ENCODE data around the gene PCDHA10. TPM values are rescaled to one million over a fixed set of nuclear protein-coding genes. Genes with fewer than 3 reads are reported as not detected.
"Not testable (repeated sequence)": the region's sequence is repeated elsewhere in the genome, so short reads cannot be mapped to it uniquely, and the experiment has no call there.

PCDHA10 gene, protein sequence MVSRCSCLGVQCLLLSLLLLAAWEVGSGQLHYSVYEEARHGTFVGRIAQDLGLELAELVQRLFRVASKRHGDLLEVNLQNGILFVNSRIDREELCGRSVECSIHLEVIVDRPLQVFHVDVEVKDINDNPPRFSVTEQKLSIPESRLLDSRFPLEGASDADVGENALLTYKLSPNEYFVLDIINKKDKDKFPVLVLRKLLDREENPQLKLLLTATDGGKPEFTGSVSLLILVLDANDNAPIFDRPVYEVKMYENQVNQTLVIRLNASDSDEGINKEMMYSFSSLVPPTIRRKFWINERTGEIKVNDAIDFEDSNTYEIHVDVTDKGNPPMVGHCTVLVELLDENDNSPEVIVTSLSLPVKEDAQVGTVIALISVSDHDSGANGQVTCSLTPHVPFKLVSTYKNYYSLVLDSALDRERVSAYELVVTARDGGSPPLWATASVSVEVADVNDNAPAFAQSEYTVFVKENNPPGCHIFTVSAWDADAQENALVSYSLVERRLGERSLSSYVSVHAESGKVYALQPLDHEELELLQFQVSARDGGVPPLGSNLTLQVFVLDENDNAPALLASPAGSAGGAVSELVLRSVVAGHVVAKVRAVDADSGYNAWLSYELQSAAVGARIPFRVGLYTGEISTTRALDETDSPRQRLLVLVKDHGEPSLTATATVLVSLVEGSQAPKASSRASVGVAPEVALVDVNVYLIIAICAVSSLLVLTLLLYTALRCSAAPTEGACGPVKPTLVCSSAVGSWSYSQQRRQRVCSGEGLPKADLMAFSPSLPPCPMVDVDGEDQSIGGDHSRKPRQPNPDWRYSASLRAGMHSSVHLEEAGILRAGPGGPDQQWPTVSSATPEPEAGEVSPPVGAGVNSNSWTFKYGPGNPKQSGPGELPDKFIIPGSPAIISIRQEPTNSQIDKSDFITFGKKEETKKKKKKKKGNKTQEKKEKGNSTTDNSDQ
- polyA plus RNA-seq (ENCODE audit: insufficient read length), result 0.62 TPM
- long read RNA-seq, donor 1, full-length matches to known transcripts, result 1 of 1 reads
- long read RNA-seq, donor 1, partial matches to known transcripts, result 0 of 1 reads
- long read RNA-seq, donor 1, other reads (novel, unspliced or antisense), result 0 of 1 reads
- long read RNA-seq, donor 2, full-length matches to known transcripts, result 1 of 1 reads
- long read RNA-seq, donor 2, partial matches to known transcripts, result 0 of 1 reads
- long read RNA-seq, donor 2, other reads (novel, unspliced or antisense), result 0 of 1 reads
- long read RNA-seq, donor 3, full-length matches to known transcripts, result 2 of 2 reads
- long read RNA-seq, donor 3, partial matches to known transcripts, result 0 of 2 reads
- long read RNA-seq, donor 3, other reads (novel, unspliced or antisense), result 0 of 2 reads
- long read RNA-seq, donor 4, result 0 reads
- long read RNA-seq, donor 5, result 0 reads
- long read RNA-seq, donor 6, full-length matches to known transcripts, result 1 of 1 reads
- long read RNA-seq, donor 6, partial matches to known transcripts, result 0 of 1 reads
- long read RNA-seq, donor 6, other reads (novel, unspliced or antisense), result 0 of 1 reads
- long read RNA-seq, donor 7, result 0 reads
- long read RNA-seq, donor 8, result 0 reads

DNA sequence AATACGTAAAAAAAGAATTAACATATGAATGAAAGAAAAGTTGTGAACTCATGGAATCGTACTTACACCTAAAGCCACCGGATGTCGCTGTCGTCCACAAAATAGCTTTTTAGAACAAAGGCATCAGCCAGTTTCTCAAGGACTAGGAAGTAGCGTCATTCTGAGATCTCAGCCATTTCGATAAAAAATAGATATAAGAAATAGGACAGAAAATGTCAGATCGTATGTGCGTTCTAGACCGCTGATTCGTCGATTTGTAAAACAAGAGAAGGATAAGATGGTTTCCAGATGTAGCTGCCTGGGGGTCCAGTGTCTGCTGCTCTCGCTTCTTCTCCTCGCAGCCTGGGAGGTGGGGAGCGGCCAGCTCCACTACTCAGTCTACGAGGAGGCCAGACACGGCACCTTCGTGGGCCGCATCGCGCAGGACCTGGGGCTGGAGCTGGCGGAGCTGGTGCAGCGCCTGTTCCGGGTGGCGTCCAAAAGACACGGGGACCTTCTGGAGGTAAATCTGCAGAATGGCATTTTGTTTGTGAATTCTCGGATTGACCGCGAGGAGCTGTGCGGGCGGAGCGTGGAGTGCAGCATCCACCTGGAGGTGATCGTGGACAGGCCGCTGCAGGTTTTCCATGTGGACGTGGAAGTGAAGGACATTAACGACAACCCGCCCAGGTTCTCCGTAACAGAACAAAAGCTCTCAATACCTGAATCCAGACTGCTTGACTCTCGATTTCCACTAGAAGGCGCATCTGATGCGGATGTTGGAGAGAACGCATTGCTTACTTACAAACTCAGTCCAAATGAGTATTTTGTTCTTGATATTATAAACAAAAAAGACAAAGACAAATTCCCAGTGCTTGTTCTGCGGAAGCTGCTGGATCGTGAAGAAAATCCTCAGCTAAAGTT is at the start of gene PCDHA10:
PCDHA10 (plus strand) TSS at position 126 of the 903 bp plus-strand sequence; CDS start at position 278, 152 bp downstream.
- DNase-seq, result no peak

GRCh38 chr5:140806834-140807775 is 48.6 kb upstream of the PCDHA10 start, which contains the start of gene PCDHA4:
Gene PCDHA4, plus strand, starts transcription at chr5:140807068.
- DNase-seq, result no peak

GRCh38 chr5:140808241-140808888 is 47.3 kb upstream of the PCDHA10 start:
- not testable (repeated sequence) for DNase-seq

DNA sequence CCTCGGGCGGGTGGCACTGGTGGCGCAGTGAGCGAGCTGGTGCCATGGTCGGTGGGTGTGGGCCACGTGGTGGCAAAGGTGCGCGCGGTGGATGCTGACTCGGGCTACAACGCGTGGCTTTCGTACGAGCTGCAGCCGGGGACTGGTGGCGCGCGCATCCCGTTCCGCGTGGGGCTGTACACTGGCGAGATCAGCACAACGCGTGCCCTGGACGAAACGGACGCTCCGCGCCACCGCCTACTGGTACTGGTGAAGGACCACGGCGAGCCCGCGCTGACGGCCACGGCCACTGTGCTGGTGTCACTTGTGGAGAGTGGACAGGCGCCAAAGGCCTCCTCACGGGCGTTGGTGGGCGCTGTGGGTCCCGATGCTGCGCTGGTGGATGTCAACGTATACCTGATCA is 46.8 kb upstream of the PCDHA10 start:
- DNase-seq, result no peak

DNA sequence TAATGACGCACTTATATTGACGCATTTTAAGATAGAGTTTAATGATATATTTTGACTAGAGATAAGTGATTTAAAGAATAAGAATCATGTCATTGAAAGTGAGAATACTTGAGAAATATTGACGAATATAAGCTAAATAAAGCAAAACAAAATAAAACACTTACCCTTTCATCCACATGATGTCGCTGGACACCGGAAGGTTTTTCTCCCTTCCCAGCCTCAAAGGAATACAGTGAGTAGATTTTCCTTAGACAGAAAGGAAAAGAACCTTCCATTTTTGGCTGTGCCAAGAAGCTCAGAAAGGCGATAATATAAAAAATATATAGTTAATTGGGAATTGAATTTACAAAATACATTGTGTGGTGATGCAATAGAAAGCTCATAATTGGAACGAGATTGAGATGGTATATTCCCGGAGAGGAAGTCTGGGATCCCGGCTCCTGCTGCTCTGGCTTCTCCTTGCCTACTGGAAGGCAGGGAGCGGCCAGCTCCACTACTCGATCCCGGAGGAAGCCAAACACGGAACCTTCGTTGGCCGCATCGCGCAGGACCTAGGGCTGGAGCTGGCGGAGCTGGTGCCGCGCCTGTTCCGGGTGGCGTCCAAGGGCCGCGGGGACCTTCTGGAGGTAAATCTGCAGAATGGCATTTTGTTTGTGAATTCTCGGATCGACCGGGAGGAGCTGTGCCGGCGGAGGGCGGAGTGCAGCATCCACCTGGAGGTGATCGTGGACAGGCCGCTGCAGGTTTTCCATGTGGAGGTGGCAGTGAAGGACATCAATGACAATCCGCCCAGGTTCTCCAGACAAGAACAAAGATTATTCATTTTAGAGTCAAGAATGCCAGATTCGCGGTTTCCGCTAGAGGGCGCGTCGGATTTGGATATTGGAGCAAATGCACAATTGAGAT is 34.1 kb upstream of the PCDHA10 start, which contains the start of gene PCDHA5:
PCDHA5 (plus strand) TSS at position 239 of the 906 bp plus-strand sequence.
- no peak for DNase-seq

DNA sequence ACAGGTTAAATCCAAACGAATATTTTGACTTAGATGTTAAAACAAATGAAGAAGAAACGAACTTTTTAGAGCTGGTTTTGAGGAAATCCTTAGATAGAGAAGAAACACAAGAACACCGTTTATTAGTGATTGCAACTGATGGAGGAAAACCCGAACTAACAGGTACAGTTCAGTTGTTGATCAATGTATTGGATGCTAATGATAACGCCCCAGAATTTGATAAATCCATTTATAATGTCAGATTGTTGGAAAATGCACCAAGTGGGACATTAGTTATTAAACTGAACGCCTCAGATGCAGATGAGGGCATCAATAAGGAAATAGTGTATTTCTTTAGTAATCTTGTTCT is 33.4 kb upstream of the PCDHA10 start:
- no peak for DNase-seq

DNA sequence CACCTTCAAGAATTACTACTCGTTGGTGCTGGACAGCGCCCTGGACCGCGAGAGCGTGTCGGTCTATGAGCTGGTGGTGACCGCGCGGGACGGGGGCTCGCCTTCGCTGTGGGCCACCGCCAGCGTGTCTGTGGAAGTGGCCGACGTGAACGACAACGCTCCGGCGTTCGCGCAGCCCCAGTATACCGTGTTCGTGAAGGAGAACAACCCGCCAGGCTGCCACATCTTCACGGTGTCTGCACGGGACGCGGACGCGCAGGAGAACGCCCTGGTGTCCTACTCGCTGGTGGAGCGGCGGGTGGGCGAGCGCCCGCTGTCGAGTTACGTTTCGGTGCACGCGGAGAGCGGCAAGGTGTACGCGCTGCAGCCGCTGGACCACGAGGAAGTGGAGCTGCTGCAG is 32.7 kb upstream of the PCDHA10 start:
- not testable (repeated sequence) for DNase-seq

DNA sequence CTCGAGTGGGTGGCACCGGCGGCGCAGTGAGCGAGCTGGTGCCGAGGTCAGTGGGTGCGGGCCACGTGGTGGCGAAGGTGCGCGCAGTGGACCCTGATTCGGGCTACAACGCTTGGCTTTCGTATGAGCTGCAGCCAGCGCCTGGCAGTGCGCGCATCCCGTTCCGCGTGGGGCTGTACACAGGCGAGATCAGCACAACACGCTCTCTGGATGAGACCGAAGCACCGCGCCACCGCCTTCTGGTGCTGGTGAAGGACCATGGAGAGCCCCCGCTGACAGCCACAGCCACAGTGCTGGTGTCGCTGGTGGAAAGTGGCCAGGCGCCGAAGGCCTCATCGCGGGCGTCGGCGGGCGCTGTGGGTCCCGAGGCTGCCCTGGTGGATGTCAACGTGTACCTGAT is 32.2 kb upstream of the PCDHA10 start:
- no peak for DNase-seq

DNA sequence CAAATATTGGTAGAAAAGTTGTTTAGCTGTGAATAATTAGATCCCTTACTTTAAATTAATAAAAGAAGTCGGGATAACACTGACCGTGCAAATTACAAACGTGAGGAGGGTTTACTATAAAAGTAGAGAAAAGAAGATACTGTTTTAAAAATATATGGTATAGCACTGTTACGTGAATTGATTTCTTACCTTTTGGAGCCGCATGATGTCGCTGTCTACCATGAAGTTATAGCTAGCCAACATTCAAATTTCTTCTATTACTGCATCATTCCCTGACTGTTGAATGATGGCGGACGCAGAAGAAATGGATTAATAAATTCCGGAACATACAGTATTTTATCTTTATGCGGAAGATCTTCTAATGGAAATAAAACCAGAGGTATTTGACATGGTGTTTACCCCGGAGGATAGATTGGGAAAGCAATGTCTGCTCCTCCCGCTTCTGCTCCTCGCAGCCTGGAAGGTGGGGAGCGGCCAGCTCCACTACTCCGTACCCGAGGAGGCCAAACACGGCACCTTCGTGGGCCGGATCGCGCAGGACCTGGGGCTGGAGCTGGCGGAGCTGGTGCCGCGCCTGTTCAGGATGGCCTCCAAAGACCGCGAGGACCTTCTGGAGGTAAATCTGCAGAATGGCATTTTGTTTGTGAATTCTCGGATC is 27.9 kb upstream of the PCDHA10 start, which contains the start of gene PCDHA6:
PCDHA6 (plus strand) TSS at position 257 of the 658 bp plus-strand sequence; CDS start at position 389, 132 bp downstream.
- DNase-seq, result no peak

GRCh38 chr5:140828362-140828737 is 27.3 kb upstream of the PCDHA10 start:
- DNase-seq, result no peak

GRCh38 chr5:140829511-140830501 is 25.9 kb upstream of the PCDHA10 start:
- DNase-seq, result not testable (repeated sequence)

GRCh38 chr5:140833993-140834392 is 21.7 kb upstream of the PCDHA10 start, which contains the start of gene PCDHA7:
Gene PCDHA7, plus strand, starts transcription at chr5:140834269. Its CDS starts 115 bp downstream, at chr5:140834384.
- DNase-seq, result no peak

- not testable (repeated sequence) for DNase-seq
Observed at GRCh38 chr5:140834439-140835008, 21.2 kb upstream of the PCDHA10 start.

DNA sequence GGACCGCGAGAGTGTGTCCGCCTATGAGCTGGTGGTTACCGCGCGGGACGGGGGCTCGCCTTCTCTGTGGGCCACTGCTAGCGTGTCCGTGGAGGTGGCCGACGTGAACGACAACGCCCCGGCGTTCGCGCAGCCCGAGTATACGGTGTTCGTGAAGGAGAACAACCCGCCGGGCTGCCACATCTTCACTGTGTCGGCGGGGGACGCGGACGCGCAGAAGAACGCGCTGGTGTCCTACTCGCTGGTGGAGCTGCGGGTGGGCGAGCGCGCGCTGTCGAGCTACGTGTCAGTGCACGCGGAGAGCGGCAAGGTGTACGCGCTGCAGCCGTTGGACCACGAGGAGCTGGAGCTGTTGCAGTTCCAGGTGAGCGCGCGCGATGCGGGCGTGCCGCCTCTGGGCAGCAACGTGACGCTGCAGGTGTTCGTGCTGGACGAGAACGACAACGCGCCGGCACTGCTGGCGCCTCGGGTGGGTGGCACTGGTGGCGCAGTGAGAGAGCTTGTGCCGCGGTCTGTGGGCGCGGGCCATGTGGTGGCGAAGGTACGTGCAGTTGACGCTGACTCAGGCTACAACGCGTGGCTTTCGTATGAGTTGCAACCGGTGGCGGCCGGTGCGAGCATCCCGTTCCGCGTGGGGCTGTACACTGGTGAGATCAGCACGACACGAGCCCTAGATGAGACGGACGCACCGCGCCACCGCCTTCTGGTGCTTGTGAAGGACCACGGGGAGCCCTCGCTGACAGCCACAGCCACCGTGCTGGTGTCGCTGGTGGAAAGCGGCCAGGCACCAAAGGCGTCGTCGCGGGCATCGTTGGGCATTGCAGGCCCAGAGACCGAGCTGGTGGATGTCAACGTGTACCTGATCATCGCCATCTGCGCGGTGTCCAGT is 19.8 kb upstream of the PCDHA10 start:
- no peak for DNase-seq

All from left kidney (tissue), 8 donors.